GM21529 (cell line): ENCODE measurements around the gene ARL15.

Experiments used
- ATAC-seq: cut with Tn5 transposase; IDR thresholded peaks from one replicate; pipeline ENCODE4 v1.9.1; 2021; ENCODE audit not compliant: unreplicated experiment

Gene ARL15

GRCh38 chr5:54288568-54289217 lies 21.7 kb downstream of the ARL15 start:
- no peak for ATAC-seq

- no peak for ATAC-seq
Measured at GRCh38 chr5:54285686-54286085, 24.7 kb downstream of the ARL15 start.

- no peak for ATAC-seq
Measured at GRCh38 chr5:54284586-54284985, 25.8 kb downstream of the ARL15 start.

- no peak for ATAC-seq
Measured at GRCh38 chr5:54282876-54283275, 27.5 kb downstream of the ARL15 start.

GRCh38 chr5:54281960-54282692 lies 28.2 kb downstream of the ARL15 start:
- no peak for ATAC-seq

GRCh38 chr5:54279960-54280359 lies 30.4 kb downstream of the ARL15 start:
- ATAC-seq, result no peak

- no peak for ATAC-seq
Measured at GRCh38 chr5:54278979-54279717, 31.2 kb downstream of the ARL15 start.

GRCh38 chr5:54278036-54278830 lies 32.1 kb downstream of the ARL15 start:
- no peak for ATAC-seq

GRCh38 chr5:54276048-54276447 lies 34.3 kb downstream of the ARL15 start:
- no peak for ATAC-seq

GRCh38 chr5:54275361-54275760 lies 35.0 kb downstream of the ARL15 start:
- ATAC-seq, result no peak

- no peak for ATAC-seq
Measured at GRCh38 chr5:54274944-54275343, 35.4 kb downstream of the ARL15 start.

GRCh38 chr5:54273715-54274114 lies 36.7 kb downstream of the ARL15 start:
- no peak for ATAC-seq

- no peak for ATAC-seq
Measured at GRCh38 chr5:54272746-54273145, 37.6 kb downstream of the ARL15 start.

- no peak for ATAC-seq
Measured at GRCh38 chr5:54270326-54270725, 40.0 kb downstream of the ARL15 start.

GRCh38 chr5:54264574-54264973 lies 45.8 kb downstream of the ARL15 start:
- ATAC-seq, result no peak

GRCh38 chr5:54263447-54263846 lies 46.9 kb downstream of the ARL15 start:
- no peak for ATAC-seq

GRCh38 chr5:54261596-54261995 lies 48.8 kb downstream of the ARL15 start:
- ATAC-seq, result no peak

GRCh38 chr5:54259981-54260380 lies 50.4 kb downstream of the ARL15 start:
- no peak for ATAC-seq

- no peak for ATAC-seq
Measured at GRCh38 chr5:54259090-54259489, 51.3 kb downstream of the ARL15 start.

GRCh38 chr5:54257366-54258118 lies 52.8 kb downstream of the ARL15 start:
- ATAC-seq, result no peak
